Keratinocyte (primary cell): ENCODE results near the gene SOWAHC. TPM values are rescaled to one million over a fixed set of nuclear protein-coding genes. Genes with fewer than 3 reads are reported as not detected.

Experiments used
- DNase-seq: peaks from one replicate; pipeline ENCODE4 v3.0.0-alpha.2; 2011; ENCODE audit warnings: low read depth, missing footprints, low spot score
- FAIRE-seq: peaks from 2 replicates; lab custom pipeline; 2011; peaks lifted over from hg19 to GRCh38; lab: Jason Lieb, UNC
- H2AFZ ChIP-seq: 2 replicates; pipeline ENCODE4 v1.6.0; 2012; ENCODE audit warnings: low read length, control low read depth, inconsistent platforms; ENCODE audit not compliant: control insufficient read depth
- H3K27ac ChIP-seq: 2 replicates; pipeline ENCODE4 v1.5.1; 2011; ENCODE audit warnings: low read length; ENCODE audit not compliant: control insufficient read depth, insufficient read depth
- H3K27me3 ChIP-seq: 3 replicates; pipeline ENCODE4 v1.6.0; 2011; ENCODE audit warnings: low read length; ENCODE audit not compliant: control insufficient read depth, insufficient read depth; ENCODE audit errors: extremely low read depth
- H3K36me3 ChIP-seq, 2 experiments: 2 replicates in 1 of 2; 3 replicates in 1 of 2; pipeline ENCODE4 v1.5.1; 2011; ENCODE audit warnings: low read length in 2 of 2, mild to moderate bottlenecking in 1 of 2; ENCODE audit not compliant: control insufficient read depth in 2 of 2, insufficient read depth in 2 of 2; ENCODE audit errors: extremely low read depth in 1 of 2
- H3K4me1 ChIP-seq: 3 replicates; pipeline ENCODE4 v1.5.1; 2011; ENCODE audit warnings: low read length; ENCODE audit not compliant: control insufficient read depth, insufficient read depth; ENCODE audit errors: extremely low read depth
- H3K4me2 ChIP-seq: 3 replicates; pipeline ENCODE4 v1.6.0; 2011; ENCODE audit warnings: low read depth, low read length; ENCODE audit not compliant: control insufficient read depth, insufficient read depth; ENCODE audit errors: extremely low read depth
- H3K4me3 ChIP-seq, 3 experiments: fragments of 200-600 bp in 1 of 3; sonication (generic) in 1 of 3; 2 replicates in 2 of 3; 3 replicates in 1 of 3; pipeline ENCODE4 v1.5.1; 2011 to 2016; ENCODE audit warnings: low read length in 3 of 3, mild to moderate bottlenecking in 3 of 3, control low read depth in 2 of 3, inconsistent platforms in 1 of 3, low read depth in 1 of 3, mixed read lengths in 1 of 3, mixed run types in 1 of 3, moderate library complexity in 1 of 3; ENCODE audit not compliant: control insufficient read depth in 2 of 3, insufficient read depth in 2 of 3; ENCODE audit errors: extremely low read depth in 1 of 3
- H3K79me2 ChIP-seq: 2 replicates; pipeline ENCODE4 v1.6.0; 2012; ENCODE audit warnings: low read length; ENCODE audit not compliant: control insufficient read depth, insufficient read depth
- H3K9ac ChIP-seq: 3 replicates; pipeline ENCODE4 v1.6.0; 2011; ENCODE audit warnings: low read length; ENCODE audit not compliant: control insufficient read depth, insufficient read depth; ENCODE audit errors: extremely low read depth
- H3K9me1 ChIP-seq: 3 replicates; pipeline ENCODE4 v1.6.0; 2011; ENCODE audit warnings: low read length; ENCODE audit not compliant: control insufficient read depth, insufficient read depth; ENCODE audit errors: extremely low read depth
- H3K9me3 ChIP-seq: 2 replicates; pipeline ENCODE4 v1.5.1; 2012; ENCODE audit warnings: low read depth, low read length; ENCODE audit not compliant: control insufficient read depth
- H4K20me1 ChIP-seq: 3 replicates; pipeline ENCODE4 v1.6.0; 2011; ENCODE audit warnings: low read length; ENCODE audit not compliant: control insufficient read depth, insufficient read depth; ENCODE audit errors: extremely low read depth
- CTCF ChIP-seq, 3 experiments: IDR thresholded peaks in 1 of 3; conservative IDR thresholded peaks in 1 of 3; optimal IDR thresholded peaks in 1 of 3; 2 replicates in 2 of 3; 3 replicates in 1 of 3; pipeline versions ENCODE3 to v1.5.1; 2011; ENCODE audit warnings: low read length in 3 of 3, mild to moderate bottlenecking in 3 of 3, moderate library complexity in 2 of 3, control low read depth in 1 of 3, inconsistent platforms in 1 of 3; ENCODE audit not compliant: insufficient read depth in 2 of 3; ENCODE audit errors: extremely low read depth in 1 of 3
- EZH2 ChIP-seq: IDR thresholded peaks from one replicate; pipeline ENCODE4 v1.6.1; 2012; ENCODE audit warnings: inconsistent platforms, mild to moderate bottlenecking, low read length, moderate library complexity
- dilution Hi-C: fragments of 300-500 bp; cut with MboI; formaldehyde crosslinking; loops from one replicate; pipeline ENCODE4 v1.7.0; 2020; ENCODE audit warnings: low sequenced_read_pairs; ENCODE audit not compliant: extremely low pct_ligation_motif_present
- polyA plus RNA-seq, 5 experiments: library from polyadenylated mRNA; depleted of rRNA in 3 of 5; stranded (reverse) in 3 of 5; stranded (forward) in 1 of 5; unstranded in 1 of 5; fragments of >200 nt; gene quantifications; 1 replicate in 1 of 5; 2 replicates in 3 of 5; 3 replicates in 1 of 5; pipeline versions ENCODE4 v1.2.1 to v1.2.3, GENCODE V29; 2011 to 2012; ENCODE audit warnings: missing spikeins in 2 of 5, low read depth in 1 of 5, low replicate concordance in 1 of 5

The SOWAHC gene
- polyA plus RNA-seq, 1 donor (not counting 4 experiments of a cell fraction or from before 2014, with no cell fraction given), result 22.3 TPM

GRCh38 chr2:109654326-109655050, 40.3 kb downstream of the SOWAHC start:
- Histone ChIP-seq H3K79me2 (no peaks in the 10 kb centered on the region), H4K20me1 (no peaks in the 10 kb centered on the region), H3K27me3 (no peaks in the 10 kb centered on the region), H3K4me1 (peaks cover 6% of the 10 kb centered on the region), H3K9me1 (no peaks in the 10 kb centered on the region), H3K9ac (no peak overlapping the region), H3K9me3 (no peaks in the 10 kb centered on the region), H3K27ac (no peak overlapping the region), H3K4me2 (no peak overlapping the region), H3K4me3 (no peak overlapping the region), H2AFZ (no peak overlapping the region), H3K36me3 (no peaks in the 10 kb centered on the region)
- no peak for DNase-seq
- TF ChIP-seq EZH2 (no peak), CTCF (optimal IDR thresholded peaks at IDR 0.05 in 1 of 3, IDR thresholded peaks at IDR 0.05 in 1 of 3, conservative IDR thresholded peaks at IDR 0.05 in 1 of 3; ENCODE audit: extremely low read depth in 1 of 3, insufficient read depth in 2 of 3, low read length in 3 of 3) (no peak)
- no peak for FAIRE-seq
- dilution Hi-C loops, result no loop called here

- Histone ChIP-seq H3K79me2 (no peaks in the 10 kb centered on the region), H2AFZ (no peak overlapping the region), H3K9me1 (no peaks in the 10 kb centered on the region), H3K27me3 (no peaks in the 10 kb centered on the region), H3K4me1 (peaks cover 4% of the 10 kb centered on the region), H3K4me3 (no peak overlapping the region), H3K9me3 (no peaks in the 10 kb centered on the region), H3K27ac (no peak overlapping the region), H3K36me3 (no peaks in the 10 kb centered on the region), H3K9ac (no peak overlapping the region), H3K4me2 (no peak overlapping the region), H4K20me1 (no peaks in the 10 kb centered on the region)
- FAIRE-seq, result no peak
- DNase-seq, result no peak
- dilution Hi-C loops, result no loop called here
- TF ChIP-seq EZH2 (no peak), CTCF (optimal IDR thresholded peaks at IDR 0.05 in 1 of 3, IDR thresholded peaks at IDR 0.05 in 1 of 3, conservative IDR thresholded peaks at IDR 0.05 in 1 of 3; ENCODE audit: extremely low read depth in 1 of 3, insufficient read depth in 2 of 3, low read length in 3 of 3) (no peak)
These were observed 41.1 kb downstream of the SOWAHC start for GRCh38 chr2:109655287-109655686.
